ENCODE data around the gene FAIM2.

FAIM2 gene

DNA sequence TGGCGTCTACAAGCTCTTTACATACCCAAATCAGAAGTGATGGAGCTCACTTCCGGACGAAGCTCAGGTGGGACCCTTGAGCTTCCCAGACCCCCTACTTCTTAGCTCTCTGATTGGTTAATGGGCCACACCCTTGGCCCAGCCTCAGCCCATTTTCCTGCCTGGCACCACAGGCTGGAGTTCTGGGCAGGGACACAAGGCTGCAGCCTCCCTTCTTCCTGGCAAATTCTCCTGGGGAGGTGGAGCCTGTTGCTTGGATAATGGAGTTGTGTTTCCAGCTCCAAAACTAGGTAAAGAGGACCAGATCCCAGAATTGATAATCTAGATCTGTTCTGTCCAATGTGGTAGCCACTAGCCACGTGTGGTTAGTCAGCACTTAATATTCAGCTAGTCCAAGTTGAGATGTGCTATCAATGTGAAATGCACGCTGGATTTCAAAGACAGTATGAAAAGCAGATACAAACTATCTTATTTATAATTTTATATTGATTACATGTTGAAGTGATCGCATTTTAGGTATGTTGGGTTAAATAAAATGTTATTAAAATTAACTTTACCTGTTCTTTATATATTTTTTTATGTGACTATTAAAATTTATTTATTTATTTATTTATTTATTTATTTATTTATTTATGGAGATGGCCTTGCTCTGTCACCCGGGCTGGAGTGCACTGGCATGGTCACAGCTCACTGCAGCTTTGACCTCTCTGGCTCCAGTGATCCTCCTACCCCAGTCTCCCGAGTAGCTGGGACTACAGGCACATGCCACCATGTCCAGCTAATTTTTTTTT is 12.6 kb upstream of the FAIM2 start (continued):
- TF ChIP-seq ZNF391 (tag by site-specific recombination; IDR thresholded peaks at IDR 0.05; ENCODE audit: borderline replicate concordance, low read depth) (no peak), ZNF571 (tag by site-specific recombination; IDR thresholded peaks at IDR 0.05) (no peak), ZNF24 (tag by site-specific recombination; IDR thresholded peaks at IDR 0.05) (no peak), ZNF335 (tag by site-specific recombination; conservative IDR thresholded peaks at IDR 0.05) (no peak), ZNF146 (tag by site-specific recombination; IDR thresholded peaks at IDR 0.05) (no peak), ZNF112 (tag by site-specific recombination; IDR thresholded peaks at IDR 0.05) (no peak), ZNF701 (tag by site-specific recombination; IDR thresholded peaks at IDR 0.05) (no peak), ZNF626 (tag by site-specific recombination; IDR thresholded peaks at IDR 0.05) (no peak), ZNF664 (tag by site-specific recombination; IDR thresholded peaks at IDR 0.05) (peak; percentile 41; the same call in 1 of the 2 replicates), ZNF184 (tag by site-specific recombination; IDR thresholded peaks at IDR 0.05) (no peak), ZNF223 (tag by site-specific recombination; IDR thresholded peaks at IDR 0.05) (no peak), ZNF169 (tag by site-specific recombination; IDR thresholded peaks at IDR 0.05) (no peak), ZNF138 (tag by site-specific recombination; IDR thresholded peaks at IDR 0.05; ENCODE audit: borderline replicate concordance) (no peak), ZNF654 (tag by site-specific recombination; IDR thresholded peaks at IDR 0.05; ENCODE audit: low read depth) (peak; percentile 36), ZNF707 (tag by site-specific recombination; IDR thresholded peaks at IDR 0.05) (no peak), ZNF433 (tag by site-specific recombination; IDR thresholded peaks at IDR 0.05; ENCODE audit: low read depth) (peak; percentile 71; the same call in 1 of the 2 replicates), ZNF16 (tag by site-specific recombination; IDR thresholded peaks at IDR 0.05; ENCODE audit: low read depth) (no peak), BCL11A (tag by site-specific recombination; IDR thresholded peaks at IDR 0.05; ENCODE audit: low read depth) (no peak)
- TF ChIP-seq, protein P1, sequence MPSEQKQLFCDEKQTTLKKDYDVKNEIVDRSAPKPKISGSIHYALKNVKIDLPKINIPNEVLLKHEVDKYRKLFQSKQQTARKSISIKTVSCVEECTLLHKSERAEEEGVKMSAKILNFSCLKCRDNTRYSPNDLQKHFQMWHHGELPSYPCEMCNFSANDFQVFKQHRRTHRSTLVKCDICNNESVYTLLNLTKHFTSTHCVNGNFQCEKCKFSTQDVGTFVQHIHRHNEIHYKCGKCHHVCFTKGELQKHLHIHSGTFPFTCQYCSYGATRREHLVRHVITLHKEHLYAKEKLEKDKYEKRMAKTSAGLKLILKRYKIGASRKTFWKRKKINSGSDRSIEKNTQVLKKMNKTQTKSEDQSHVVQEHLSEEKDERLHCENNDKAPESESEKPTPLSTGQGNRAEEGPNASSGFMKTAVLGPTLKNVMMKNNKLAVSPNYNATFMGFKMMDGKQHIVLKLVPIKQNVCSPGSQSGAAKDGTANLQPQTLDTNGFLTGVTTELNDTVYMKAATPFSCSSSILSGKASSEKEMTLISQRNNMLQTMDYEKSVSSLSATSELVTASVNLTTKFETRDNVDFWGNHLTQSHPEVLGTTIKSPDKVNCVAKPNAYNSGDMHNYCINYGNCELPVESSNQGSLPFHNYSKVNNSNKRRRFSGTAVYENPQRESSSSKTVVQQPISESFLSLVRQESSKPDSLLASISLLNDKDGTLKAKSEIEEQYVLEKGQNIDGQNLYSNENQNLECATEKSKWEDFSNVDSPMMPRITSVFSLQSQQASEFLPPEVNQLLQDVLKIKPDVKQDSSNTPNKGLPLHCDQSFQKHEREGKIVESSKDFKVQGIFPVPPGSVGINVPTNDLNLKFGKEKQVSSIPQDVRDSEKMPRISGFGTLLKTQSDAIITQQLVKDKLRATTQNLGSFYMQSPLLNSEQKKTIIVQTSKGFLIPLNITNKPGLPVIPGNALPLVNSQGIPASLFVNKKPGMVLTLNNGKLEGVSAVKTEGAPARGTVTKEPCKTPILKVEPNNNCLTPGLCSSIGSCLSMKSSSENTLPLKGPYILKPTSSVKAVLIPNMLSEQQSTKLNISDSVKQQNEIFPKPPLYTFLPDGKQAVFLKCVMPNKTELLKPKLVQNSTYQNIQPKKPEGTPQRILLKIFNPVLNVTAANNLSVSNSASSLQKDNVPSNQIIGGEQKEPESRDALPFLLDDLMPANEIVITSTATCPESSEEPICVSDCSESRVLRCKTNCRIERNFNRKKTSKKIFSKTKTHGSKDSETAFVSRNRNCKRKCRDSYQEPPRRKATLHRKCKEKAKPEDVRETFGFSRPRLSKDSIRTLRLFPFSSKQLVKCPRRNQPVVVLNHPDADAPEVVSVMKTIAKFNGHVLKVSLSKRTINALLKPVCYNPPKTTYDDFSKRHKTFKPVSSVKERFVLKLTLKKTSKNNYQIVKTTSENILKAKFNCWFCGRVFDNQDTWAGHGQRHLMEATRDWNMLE (tag by site-specific recombination; conservative IDR thresholded peaks at IDR 0.05; ENCODE audit: low read depth), result peak; percentile 83
- TF ChIP-seq, protein P2, sequence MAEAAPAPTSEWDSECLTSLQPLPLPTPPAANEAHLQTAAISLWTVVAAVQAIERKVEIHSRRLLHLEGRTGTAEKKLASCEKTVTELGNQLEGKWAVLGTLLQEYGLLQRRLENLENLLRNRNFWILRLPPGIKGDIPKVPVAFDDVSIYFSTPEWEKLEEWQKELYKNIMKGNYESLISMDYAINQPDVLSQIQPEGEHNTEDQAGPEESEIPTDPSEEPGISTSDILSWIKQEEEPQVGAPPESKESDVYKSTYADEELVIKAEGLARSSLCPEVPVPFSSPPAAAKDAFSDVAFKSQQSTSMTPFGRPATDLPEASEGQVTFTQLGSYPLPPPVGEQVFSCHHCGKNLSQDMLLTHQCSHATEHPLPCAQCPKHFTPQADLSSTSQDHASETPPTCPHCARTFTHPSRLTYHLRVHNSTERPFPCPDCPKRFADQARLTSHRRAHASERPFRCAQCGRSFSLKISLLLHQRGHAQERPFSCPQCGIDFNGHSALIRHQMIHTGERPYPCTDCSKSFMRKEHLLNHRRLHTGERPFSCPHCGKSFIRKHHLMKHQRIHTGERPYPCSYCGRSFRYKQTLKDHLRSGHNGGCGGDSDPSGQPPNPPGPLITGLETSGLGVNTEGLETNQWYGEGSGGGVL (tag by site-specific recombination; IDR thresholded peaks at IDR 0.05), result no peak
- TF ChIP-seq, protein P3, sequence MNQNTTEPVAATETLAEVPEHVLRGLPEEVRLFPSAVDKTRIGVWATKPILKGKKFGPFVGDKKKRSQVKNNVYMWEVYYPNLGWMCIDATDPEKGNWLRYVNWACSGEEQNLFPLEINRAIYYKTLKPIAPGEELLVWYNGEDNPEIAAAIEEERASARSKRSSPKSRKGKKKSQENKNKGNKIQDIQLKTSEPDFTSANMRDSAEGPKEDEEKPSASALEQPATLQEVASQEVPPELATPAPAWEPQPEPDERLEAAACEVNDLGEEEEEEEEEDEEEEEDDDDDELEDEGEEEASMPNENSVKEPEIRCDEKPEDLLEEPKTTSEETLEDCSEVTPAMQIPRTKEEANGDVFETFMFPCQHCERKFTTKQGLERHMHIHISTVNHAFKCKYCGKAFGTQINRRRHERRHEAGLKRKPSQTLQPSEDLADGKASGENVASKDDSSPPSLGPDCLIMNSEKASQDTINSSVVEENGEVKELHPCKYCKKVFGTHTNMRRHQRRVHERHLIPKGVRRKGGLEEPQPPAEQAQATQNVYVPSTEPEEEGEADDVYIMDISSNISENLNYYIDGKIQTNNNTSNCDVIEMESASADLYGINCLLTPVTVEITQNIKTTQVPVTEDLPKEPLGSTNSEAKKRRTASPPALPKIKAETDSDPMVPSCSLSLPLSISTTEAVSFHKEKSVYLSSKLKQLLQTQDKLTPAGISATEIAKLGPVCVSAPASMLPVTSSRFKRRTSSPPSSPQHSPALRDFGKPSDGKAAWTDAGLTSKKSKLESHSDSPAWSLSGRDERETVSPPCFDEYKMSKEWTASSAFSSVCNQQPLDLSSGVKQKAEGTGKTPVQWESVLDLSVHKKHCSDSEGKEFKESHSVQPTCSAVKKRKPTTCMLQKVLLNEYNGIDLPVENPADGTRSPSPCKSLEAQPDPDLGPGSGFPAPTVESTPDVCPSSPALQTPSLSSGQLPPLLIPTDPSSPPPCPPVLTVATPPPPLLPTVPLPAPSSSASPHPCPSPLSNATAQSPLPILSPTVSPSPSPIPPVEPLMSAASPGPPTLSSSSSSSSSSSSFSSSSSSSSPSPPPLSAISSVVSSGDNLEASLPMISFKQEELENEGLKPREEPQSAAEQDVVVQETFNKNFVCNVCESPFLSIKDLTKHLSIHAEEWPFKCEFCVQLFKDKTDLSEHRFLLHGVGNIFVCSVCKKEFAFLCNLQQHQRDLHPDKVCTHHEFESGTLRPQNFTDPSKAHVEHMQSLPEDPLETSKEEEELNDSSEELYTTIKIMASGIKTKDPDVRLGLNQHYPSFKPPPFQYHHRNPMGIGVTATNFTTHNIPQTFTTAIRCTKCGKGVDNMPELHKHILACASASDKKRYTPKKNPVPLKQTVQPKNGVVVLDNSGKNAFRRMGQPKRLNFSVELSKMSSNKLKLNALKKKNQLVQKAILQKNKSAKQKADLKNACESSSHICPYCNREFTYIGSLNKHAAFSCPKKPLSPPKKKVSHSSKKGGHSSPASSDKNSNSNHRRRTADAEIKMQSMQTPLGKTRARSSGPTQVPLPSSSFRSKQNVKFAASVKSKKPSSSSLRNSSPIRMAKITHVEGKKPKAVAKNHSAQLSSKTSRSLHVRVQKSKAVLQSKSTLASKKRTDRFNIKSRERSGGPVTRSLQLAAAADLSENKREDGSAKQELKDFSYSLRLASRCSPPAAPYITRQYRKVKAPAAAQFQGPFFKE (tag by site-specific recombination; IDR thresholded peaks at IDR 0.05; ENCODE audit: borderline replicate concordance), result no peak
- TF ChIP-seq, protein P4, sequence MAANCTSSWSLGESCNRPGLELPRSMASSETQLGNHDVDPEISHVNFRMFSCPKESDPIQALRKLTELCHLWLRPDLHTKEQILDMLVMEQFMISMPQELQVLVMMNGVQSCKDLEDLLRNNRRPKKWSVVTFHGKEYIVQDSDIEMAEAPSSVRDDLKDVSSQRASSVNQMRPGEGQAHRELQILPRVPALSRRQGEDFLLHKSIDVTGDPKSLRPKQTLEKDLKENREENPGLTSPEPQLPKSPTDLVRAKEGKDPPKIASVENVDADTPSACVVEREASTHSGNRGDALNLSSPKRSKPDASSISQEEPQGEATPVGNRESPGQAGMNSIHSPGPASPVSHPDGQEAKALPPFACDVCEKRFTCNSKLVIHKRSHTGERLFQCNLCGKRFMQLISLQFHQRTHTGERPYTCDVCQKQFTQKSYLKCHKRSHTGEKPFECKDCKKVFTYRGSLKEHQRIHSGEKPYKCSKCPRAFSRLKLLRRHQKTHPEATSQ (tag by site-specific recombination; IDR thresholded peaks at IDR 0.05), result no peak
- TF ChIP-seq, protein P5, sequence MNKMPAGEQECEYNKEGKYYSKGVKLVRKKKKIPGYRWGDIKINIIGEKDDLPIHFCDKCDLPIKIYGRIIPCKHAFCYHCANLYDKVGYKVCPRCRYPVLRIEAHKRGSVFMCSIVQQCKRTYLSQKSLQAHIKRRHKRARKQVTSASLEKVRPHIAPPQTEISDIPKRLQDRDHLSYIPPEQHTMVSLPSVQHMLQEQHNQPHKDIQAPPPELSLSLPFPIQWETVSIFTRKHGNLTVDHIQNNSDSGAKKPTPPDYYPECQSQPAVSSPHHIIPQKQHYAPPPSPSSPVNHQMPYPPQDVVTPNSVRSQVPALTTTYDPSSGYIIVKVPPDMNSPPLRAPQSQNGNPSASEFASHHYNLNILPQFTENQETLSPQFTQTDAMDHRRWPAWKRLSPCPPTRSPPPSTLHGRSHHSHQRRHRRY (tag by site-specific recombination; IDR thresholded peaks at IDR 0.05), result no peak

Measured in HEK293 (cell line).